Measurements from ENCODE around the gene C2CD3.
"Not testable (repeated sequence)": the region's sequence is repeated elsewhere in the genome, so short reads cannot be mapped to it uniquely, and the experiment has no call there.

Gene C2CD3

DNA sequence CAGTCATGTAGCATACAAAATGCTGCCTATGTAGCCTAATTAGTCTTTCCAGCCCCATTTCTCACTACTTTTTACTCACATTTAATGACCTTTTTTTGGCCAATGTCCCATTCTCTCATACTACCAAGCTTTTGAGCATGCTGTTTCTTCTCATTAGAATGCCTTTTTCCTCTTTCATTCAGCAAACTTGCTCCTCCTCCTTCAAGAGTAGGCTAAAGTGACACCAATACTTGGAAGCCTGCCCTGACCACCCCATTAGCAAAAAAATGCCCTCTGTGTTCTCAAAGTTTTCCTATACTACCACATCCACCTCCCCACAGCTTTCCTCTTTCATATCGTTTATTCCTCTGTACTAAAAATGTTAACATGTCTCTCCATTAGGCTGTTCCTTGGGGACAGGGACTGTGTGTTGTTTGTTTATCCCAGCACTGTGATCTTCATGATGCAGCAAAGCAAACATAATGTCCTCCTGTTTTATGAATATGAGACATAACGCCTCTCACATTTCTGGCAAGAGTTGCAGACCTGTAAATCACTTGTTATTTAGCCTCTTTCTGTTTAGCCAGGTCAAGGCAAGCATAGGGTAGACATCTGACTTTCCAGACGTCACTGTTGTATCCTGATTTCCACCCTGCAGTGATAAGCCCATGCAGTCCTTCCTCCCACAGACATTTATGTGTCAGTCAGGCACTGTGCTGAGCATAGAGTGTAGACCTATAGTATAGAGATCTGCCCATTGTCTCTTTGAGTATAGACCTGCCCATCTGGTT is 99.9 kb downstream of the C2CD3 start:
- peaks cover 9% of the 10 kb centered on the region for H3K4me1 Mint-ChIP-seq
- no peaks in the 10 kb centered on the region for H3K9me3 Mint-ChIP-seq
- no peak overlapping the region for H3K4me3 Mint-ChIP-seq
- no peak overlapping the region for H3K27ac Mint-ChIP-seq
- ATAC-seq, result no peak
- no peaks in the 10 kb centered on the region for H3K27me3 Mint-ChIP-seq
- H3K36me3 Mint-ChIP-seq, result peaks cover 49% of the 10 kb centered on the region

DNA sequence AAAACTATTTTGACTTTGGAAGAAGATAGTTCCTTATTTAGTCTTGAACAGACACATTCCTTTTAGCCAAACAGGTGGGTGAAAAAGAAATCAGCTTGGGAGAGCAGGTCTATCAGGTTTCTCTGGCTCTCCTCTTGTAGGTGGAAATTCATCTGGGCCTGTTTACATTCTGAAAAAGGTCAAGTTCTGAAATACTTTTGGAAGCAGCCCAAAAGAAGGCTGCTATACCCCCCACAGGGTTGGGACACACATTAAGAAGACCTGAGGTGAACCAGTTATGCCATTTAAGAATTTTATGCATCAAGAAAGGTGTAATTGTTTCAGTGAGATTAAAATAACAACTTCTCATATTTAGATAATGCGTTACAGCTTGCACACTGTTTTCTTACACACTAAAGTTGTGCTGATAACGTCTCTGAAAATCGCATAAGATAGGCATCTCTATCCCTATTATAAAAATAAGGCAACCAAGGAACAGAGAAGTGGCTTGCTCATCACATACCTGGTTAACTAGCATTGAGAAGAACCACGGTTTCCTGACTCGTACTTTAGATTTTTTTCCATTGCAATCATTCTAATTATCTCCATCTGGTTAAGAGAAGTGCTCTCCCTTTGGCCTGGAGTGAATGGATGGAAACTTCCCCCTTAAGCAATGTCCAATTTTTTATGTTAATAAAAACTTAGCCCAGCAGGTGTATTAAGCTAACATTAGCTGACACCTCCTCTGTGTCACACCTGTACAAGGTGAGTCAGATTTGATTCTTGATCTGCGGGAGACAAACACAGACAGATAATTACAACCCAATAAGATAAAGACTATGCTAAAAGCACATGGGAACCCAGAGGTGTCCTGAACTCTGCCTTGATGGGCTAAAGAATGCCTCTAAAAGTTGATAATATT is 101.4 kb downstream of the C2CD3 start:
- H3K4me1 Mint-ChIP-seq, result peaks cover 9% of the 10 kb centered on the region
- peaks cover 53% of the 10 kb centered on the region for H3K36me3 Mint-ChIP-seq
- H3K4me3 Mint-ChIP-seq, result no peak overlapping the region
- H3K27me3 Mint-ChIP-seq, result no peaks in the 10 kb centered on the region
- no peak for ATAC-seq
- no peaks in the 10 kb centered on the region for H3K9me3 Mint-ChIP-seq
- H3K27ac Mint-ChIP-seq, result no peak overlapping the region

DNA sequence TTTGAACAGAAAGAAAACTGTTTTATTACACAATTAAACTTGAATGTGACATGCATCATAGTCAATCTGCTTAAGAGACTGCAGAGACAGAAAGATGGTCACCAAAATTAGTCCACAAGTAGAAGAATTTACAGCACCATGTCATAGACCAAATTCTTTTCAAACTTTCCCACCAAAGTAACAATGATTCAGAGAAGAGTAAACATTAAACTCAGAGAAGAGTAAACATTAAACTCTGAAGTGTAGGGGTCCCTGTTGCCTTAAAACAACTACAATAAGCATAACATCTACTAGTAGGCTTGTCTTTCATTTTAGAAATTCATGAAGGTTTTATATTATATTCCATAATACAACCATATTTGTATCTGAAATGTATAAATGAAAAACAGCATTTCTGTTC is 104.1 kb downstream of the C2CD3 start:
- H3K27ac Mint-ChIP-seq, H3K4me3 Mint-ChIP-seq, ATAC-seq, H3K27me3 Mint-ChIP-seq, H3K9me3 Mint-ChIP-seq: not testable (repeated sequence)
- peaks cover 50% of the 10 kb centered on the region for H3K36me3 Mint-ChIP-seq
- H3K4me1 Mint-ChIP-seq, result peaks cover 15% of the 10 kb centered on the region

DNA sequence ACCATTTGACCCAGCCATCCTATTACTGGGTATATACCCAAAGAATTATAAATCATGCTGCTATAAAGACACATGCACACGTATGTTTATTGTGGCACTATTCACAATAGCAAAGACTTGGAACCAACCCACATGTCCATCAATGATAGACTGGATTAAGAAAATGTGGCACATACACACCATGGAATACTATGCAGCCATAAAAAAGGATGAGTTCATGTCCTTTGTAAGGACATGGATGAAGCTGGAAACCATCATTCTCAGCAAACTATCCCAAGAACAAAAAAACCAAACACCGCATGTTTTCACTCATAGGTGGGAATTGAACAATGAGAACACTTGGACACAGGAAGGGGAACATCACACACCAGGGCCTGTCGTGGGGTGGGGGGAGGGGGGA is 105.3 kb downstream of the C2CD3 start:
- H3K36me3 Mint-ChIP-seq, result peaks cover 53% of the 10 kb centered on the region
- not testable (repeated sequence) for ATAC-seq, H3K27ac Mint-ChIP-seq, H3K27me3 Mint-ChIP-seq, H3K4me3 Mint-ChIP-seq, H3K9me3 Mint-ChIP-seq
- H3K4me1 Mint-ChIP-seq, result peaks cover 15% of the 10 kb centered on the region

GRCh38 chr11:74063628-74064027 is 107.2 kb downstream of the C2CD3 start:
- H3K27me3 Mint-ChIP-seq, H3K27ac Mint-ChIP-seq, H3K9me3 Mint-ChIP-seq, H3K4me3 Mint-ChIP-seq, ATAC-seq: not testable (repeated sequence)
- peaks cover 15% of the 10 kb centered on the region for H3K4me1 Mint-ChIP-seq
- peaks cover 59% of the 10 kb centered on the region for H3K36me3 Mint-ChIP-seq

GRCh38 chr11:74061599-74061998 is 109.2 kb downstream of the C2CD3 start:
- H3K4me3 Mint-ChIP-seq, H3K9me3 Mint-ChIP-seq, H3K27ac Mint-ChIP-seq, ATAC-seq, H3K27me3 Mint-ChIP-seq: not testable (repeated sequence)
- Mint-ChIP-seq H3K36me3 (peaks cover 58% of the 10 kb centered on the region), H3K4me1 (peaks cover 15% of the 10 kb centered on the region)

DNA sequence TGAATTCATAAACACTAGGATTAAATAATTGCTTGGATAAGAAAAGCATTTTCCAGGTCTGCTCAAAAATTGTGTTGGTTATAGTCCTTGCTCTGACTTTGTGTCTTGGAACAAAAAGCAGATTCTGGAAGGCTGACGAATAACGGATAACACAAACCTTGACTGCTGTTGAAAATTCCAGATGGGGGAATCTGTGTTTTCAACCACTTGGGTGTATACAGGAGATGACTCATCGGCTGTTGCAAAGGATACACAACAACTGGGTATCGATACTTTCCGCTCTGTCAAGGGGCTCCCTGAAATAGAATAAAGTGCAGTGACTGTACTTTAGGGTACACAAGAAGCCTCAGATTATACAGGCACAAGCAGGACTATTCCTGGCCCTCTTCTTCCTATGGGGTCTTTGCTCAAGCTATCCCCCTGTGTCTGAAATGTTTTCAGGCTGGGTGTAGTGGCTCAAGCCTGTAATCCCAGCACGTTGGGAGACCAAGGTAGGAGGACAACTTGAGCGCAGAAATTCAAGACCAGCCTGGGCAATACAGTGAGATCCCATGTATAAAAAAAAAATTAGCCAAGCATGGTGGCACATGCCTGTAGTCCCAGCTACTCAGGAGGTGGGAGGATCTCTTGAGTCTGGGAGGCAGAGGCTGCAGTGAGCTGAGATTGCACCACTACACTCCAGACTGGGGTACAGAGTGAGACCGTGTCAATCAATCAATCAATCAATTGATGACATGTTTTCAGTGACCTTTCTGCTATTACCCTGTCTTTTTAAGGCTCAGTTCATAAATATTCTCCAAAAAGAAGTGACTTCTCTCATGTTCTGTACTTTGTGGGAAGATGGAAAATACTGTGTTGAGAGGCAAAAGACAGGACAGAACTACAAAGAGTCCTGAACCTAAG is 113.3 kb downstream of the C2CD3 start:
- no peak overlapping the region for H3K4me3 Mint-ChIP-seq
- no peak for ATAC-seq
- H3K36me3 Mint-ChIP-seq, result peaks cover 57% of the 10 kb centered on the region
- H3K9me3 Mint-ChIP-seq, result no peaks in the 10 kb centered on the region
- peaks cover 2% of the 10 kb centered on the region for H3K4me1 Mint-ChIP-seq
- H3K27ac Mint-ChIP-seq, result no peak overlapping the region
- H3K27me3 Mint-ChIP-seq, result no peaks in the 10 kb centered on the region

DNA sequence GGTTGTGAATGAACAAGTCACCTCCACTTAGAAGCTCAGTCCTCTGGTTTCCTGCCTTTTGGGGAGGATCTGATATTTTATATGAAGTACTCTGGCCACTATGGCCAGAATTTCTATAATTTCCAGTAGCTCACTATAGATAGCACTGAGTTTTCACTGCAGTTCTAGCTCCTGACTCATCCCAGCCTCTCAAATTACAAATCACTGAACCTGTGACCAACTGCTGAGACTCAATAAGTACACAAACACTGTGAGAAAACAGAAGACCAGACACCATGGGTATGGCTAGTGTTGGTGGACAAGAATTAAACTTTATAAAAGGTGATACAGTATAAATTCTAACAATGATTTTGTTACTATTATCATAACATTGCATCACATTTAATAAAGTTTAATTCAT is 114.9 kb downstream of the C2CD3 start:
- no peaks in the 10 kb centered on the region for H3K27me3 Mint-ChIP-seq
- no peaks in the 10 kb centered on the region for H3K9me3 Mint-ChIP-seq
- no peak for ATAC-seq
- H3K36me3 Mint-ChIP-seq, result peaks cover 53% of the 10 kb centered on the region
- H3K4me1 Mint-ChIP-seq, result no peaks in the 10 kb centered on the region
- H3K4me3 Mint-ChIP-seq, result no peak overlapping the region
- H3K27ac Mint-ChIP-seq, result no peak overlapping the region

GRCh38 chr11:74050465-74050864 is 120.3 kb downstream of the C2CD3 start:
- no peaks in the 10 kb centered on the region for H3K9me3 Mint-ChIP-seq
- no peaks in the 10 kb centered on the region for H3K4me1 Mint-ChIP-seq
- H3K4me3 Mint-ChIP-seq, result no peak overlapping the region
- H3K36me3 Mint-ChIP-seq, result peaks cover 44% of the 10 kb centered on the region
- ATAC-seq, result no peak
- H3K27ac Mint-ChIP-seq, result no peak overlapping the region
- H3K27me3 Mint-ChIP-seq, result no peaks in the 10 kb centered on the region

GRCh38 chr11:74048993-74049392 is 121.8 kb downstream of the C2CD3 start:
- no peak overlapping the region for H3K27ac Mint-ChIP-seq
- H3K27me3 Mint-ChIP-seq, result no peaks in the 10 kb centered on the region
- no peak for ATAC-seq
- no peak overlapping the region for H3K4me3 Mint-ChIP-seq
- no peaks in the 10 kb centered on the region for H3K4me1 Mint-ChIP-seq
- H3K9me3 Mint-ChIP-seq, result no peaks in the 10 kb centered on the region
- H3K36me3 Mint-ChIP-seq, result peaks cover 46% of the 10 kb centered on the region

GRCh38 chr11:74044538-74044937 is 126.3 kb downstream of the C2CD3 start:
- H3K4me3 Mint-ChIP-seq, result no peak overlapping the region
- no peaks in the 10 kb centered on the region for H3K9me3 Mint-ChIP-seq
- no peak overlapping the region for H3K27ac Mint-ChIP-seq
- peaks cover 52% of the 10 kb centered on the region for H3K36me3 Mint-ChIP-seq
- H3K4me1 Mint-ChIP-seq, result no peaks in the 10 kb centered on the region
- no peak for ATAC-seq
- no peaks in the 10 kb centered on the region for H3K27me3 Mint-ChIP-seq

DNA sequence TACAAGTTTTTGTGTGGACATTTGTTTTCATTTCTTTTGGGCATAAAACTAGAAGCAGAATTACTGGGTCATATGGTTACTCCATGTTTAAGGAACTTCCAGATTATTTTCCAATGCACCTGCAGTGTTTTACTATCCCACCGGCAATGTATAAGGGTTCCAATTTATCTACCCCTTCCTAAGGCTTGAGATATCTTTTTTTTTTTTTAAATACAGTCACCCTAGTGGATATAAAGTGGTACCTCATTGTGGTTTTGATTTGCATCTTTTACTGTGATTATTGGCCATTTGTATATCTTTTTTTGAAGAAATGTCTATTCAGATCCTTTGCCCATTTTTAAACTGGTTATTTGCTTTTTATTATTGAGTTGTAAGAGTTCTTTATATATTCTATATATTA is 127.4 kb downstream of the C2CD3 start:
- Mint-ChIP-seq H3K4me1 (no peaks in the 10 kb centered on the region), H3K36me3 (peaks cover 50% of the 10 kb centered on the region), H3K9me3 (no peaks in the 10 kb centered on the region), H3K27me3 (no peaks in the 10 kb centered on the region), H3K4me3 (no peak overlapping the region), H3K27ac (no peak overlapping the region)
- no peak for ATAC-seq

DNA sequence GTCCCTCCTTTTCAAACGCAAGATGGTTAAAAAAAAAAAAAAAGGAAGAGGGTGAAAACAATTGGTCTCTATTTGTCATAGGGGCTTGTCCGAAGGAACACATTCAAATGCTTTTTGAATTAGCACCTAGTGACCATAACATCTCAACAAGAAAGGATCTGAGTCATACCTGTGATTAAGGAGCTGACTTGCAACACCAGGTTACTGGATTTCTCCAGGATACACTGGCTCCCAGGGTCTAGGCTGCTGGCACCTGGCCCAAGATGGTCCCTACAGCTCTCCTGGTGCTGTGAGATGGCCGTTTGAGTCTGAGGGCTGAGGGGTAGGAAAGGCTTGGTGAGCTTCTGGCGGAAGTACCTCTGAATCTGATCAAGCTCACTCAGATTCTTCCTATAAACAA is 133.5 kb downstream of the C2CD3 start:
- Mint-ChIP-seq H3K27me3 (no peaks in the 10 kb centered on the region), H3K27ac (no peak overlapping the region), H3K9me3 (no peaks in the 10 kb centered on the region), H3K4me1 (no peaks in the 10 kb centered on the region), H3K4me3 (no peak overlapping the region), H3K36me3 (peaks cover 66% of the 10 kb centered on the region)
- ATAC-seq, result no peak

DNA sequence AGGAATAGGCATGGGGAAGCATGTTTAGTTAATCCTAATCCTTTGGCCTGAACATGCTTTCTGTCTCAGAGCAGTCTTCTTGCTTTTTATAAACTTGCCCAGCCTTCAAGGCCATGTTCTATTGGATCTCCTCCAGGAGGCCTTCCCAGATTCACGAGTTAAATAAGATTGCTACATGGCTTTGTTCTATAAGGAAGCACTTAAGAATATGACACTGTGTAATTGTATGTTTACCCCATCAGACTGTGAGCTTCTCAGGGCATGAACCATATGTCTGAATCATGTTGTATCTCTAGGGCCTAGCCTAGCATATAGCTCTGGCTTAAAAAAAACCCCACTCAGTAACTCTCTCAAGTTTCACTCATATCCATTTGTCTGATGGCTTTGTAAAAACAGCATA is 135.5 kb downstream of the C2CD3 start:
- Mint-ChIP-seq H3K9me3 (no peaks in the 10 kb centered on the region), H3K4me1 (peaks cover 10% of the 10 kb centered on the region), H3K27me3 (no peaks in the 10 kb centered on the region), H3K36me3 (peaks cover 66% of the 10 kb centered on the region), H3K27ac (no peak overlapping the region), H3K4me3 (no peak overlapping the region)
- no peak for ATAC-seq

GRCh38 chr11:74033046-74033445 is 137.8 kb downstream of the C2CD3 start:
- Mint-ChIP-seq H3K9me3 (no peaks in the 10 kb centered on the region), H3K4me1 (peaks cover 10% of the 10 kb centered on the region), H3K27ac (no peak overlapping the region), H3K36me3 (peaks cover 74% of the 10 kb centered on the region), H3K4me3 (no peak overlapping the region), H3K27me3 (no peaks in the 10 kb centered on the region)
- ATAC-seq, result peak; percentile 65

Data from stimulated activated memory B cell treated with anti-CD40 and anti-IgM and Interleukin-4, amounts not matched to agents 10 μg/mL and 1 μg/mL and 100 μg/mL, for 72 hours (primary cell).